Adrenal gland (tissue), 12 donors: ENCODE measurements around the gene KIF26A. TPM values are rescaled to one million over a fixed set of nuclear protein-coding genes. Genes with fewer than 3 reads are reported as not detected.

Experiments
- DNase-seq, 7 donors: peaks; one replicate each; pipeline ENCODE4 v3.0.0-alpha.2; 2019 to 2020
- H3K27ac ChIP-seq, 5 donors: fragments of 200-600 bp; sonication (generic) in 4 of 5; 1 replicate in 3 of 5; 2 replicates in 2 of 5; pipeline versions ENCODE4 v1.5.1 to v1.8.0; 2016 to 2020; ENCODE audit warnings: mild to moderate bottlenecking in 1 of 5
- H3K27me3 ChIP-seq: fragments of 200-600 bp; 2 replicates; pipeline ENCODE4 v1.8.0; 2021
- H3K36me3 ChIP-seq, 2 donors: fragments of 200-600 bp; replicated peaks in 1 of 2; 1 replicate in 1 of 2; 2 replicates in 1 of 2; pipeline versions ENCODE4 v1.5.1 to v1.8.0; 2018 to 2022
- H3K4me1 ChIP-seq, 2 donors: fragments of 200-600 bp; replicated peaks in 1 of 2; 1 replicate in 1 of 2; 2 replicates in 1 of 2; pipeline versions ENCODE4 v1.5.1 to v1.8.0; 2018 to 2021
- H3K4me3 ChIP-seq, 4 donors: fragments of 200-600 bp; sonication (generic) in 3 of 4; one replicate each; pipeline ENCODE4 v1.5.1; 2016 to 2018
- H3K9me3 ChIP-seq, 3 donors: fragments of 200-600 bp; sonication (generic) in 1 of 3; replicated peaks in 1 of 3; 1 replicate in 2 of 3; 2 replicates in 1 of 3; pipeline versions ENCODE4 v1.5.1 to v1.8.0; 2016 to 2021
- POLR2A ChIP-seq, 2 donors: fragments of 450-650 bp; IDR thresholded peaks; one replicate each; pipeline ENCODE4 v1.6.1; 2017; ENCODE audit warnings: antibody characterized with exemption in 2 of 2, mild to moderate bottlenecking in 2 of 2, moderate library complexity in 1 of 2
- WGBS, 4 donors: extraction: QIAGEN DNeasy Blood & Tissue Kit in 2 of 4; methylation state at CpG; one replicate each; pipeline versions ENCODE4 v1.1.5 to v1.1.7; 2013 to 2017; 5-methylcytosine and 5-hydroxymethylcytosine counted together
- intact Hi-C, 2 donors: fragments of 100-400 bp; cut with DNase I; formaldehyde crosslinking; loops; one replicate each; pipeline versions ENCODE4 v1.14.1 to v1.15.0; 2022 to 2023
- polyA plus RNA-seq, 3 donors: library from polyadenylated mRNA; stranded (reverse); fragments of 200-250 nt in 2 of 3; fragments of 350-450 nt in 1 of 3; fragmentation: Illumina TruSeq in 1 of 3; extraction: RNeasy Lipid Tissue Mini Kit (QIAGEN cat#74804) in 1 of 3; gene quantifications; one replicate each; pipeline ENCODE4 v1.2.3, GENCODE V29; 2013 to 2014
- total RNA-seq, 9 donors: library from RNA; depleted of rRNA in 4 of 9; stranded (reverse); fragments of >200 nt in 4 of 9; fragments of 120-200 nt in 1 of 9; fragmentation: NEBNext Ultra II Directional in 1 of 9; extraction: Animal tissue kit (Norgen Biotek cat#: 25700) in 1 of 9; gene quantifications; one replicate each; pipeline versions ENCODE4 v1.1.0 to v1.2.4, GENCODE V29; 2013 to 2023
- TF ChIP-seq, protein P1 (sequence below), 6 experiments: fragments of 450-650 bp in 4 of 6; fragments of 200-600 bp in 2 of 6; sonication (generic) in 1 of 6; IDR thresholded peaks; 1 replicate in 5 of 6; 2 replicates in 1 of 6; pipeline versions ENCODE4 v1.5.1 to v1.8.0; 2016 to 2021; ENCODE audit warnings: antibody characterized with exemption in 6 of 6, mild to moderate bottlenecking in 2 of 6, moderate library complexity in 1 of 6
- donor health status: healthy with polysubstance abuse.
- donor health status: Bipolar disorder and iron deficiency.
- donor health status: DM: yes; HTN: yes; CAD: no.
- donor health status: DM: no; HTN: no; CAD: no.
- donor health status: DM: no; HTN: no; CAD: no.
- donor health status: DM: yes; HTN: yes; CAD: no.

The KIF26A gene
- total and polyA plus RNA-seq, 12 donors = 0.49 to 23.9 (median 6.5) TPM

DNA sequence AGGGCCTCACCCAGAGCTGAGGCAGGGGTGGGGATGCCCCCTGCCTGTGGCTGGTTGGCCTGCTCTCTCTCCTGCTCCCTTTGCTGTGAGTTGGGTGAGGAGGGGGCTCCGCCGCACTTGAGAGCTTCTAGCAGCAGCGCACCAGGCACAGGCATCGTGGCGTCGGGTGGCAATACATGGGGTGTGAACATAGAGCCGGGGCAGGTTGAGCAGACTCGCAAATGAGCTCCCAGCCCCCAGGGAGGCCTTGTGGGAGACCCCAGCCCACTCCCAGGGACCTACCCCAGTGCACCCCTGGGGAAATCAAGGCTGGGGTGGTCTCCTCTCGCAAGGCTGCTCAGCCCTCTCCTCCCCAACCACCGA is 54.5 kb downstream of the KIF26A start:
- intact Hi-C loops = no loop called here
- WGBS, 4 donors = 84 to 98% (median 94%) methylated on average over 4 to 10 of the region's 10 CpGs

GRCh38 chr14:104194016-104194415 is 55.6 kb downstream of the KIF26A start:
- Histone ChIP-seq H3K27ac (no peak overlapping the region), H3K4me1 (no peaks in the 10 kb centered on the region), H3K27me3 (no peaks in the 10 kb centered on the region), H3K9me3 (no peaks in the 10 kb centered on the region), H3K36me3 (no peaks in the 10 kb centered on the region), H3K4me3 (no peak overlapping the region)
- TF ChIP-seq, protein P1, sequence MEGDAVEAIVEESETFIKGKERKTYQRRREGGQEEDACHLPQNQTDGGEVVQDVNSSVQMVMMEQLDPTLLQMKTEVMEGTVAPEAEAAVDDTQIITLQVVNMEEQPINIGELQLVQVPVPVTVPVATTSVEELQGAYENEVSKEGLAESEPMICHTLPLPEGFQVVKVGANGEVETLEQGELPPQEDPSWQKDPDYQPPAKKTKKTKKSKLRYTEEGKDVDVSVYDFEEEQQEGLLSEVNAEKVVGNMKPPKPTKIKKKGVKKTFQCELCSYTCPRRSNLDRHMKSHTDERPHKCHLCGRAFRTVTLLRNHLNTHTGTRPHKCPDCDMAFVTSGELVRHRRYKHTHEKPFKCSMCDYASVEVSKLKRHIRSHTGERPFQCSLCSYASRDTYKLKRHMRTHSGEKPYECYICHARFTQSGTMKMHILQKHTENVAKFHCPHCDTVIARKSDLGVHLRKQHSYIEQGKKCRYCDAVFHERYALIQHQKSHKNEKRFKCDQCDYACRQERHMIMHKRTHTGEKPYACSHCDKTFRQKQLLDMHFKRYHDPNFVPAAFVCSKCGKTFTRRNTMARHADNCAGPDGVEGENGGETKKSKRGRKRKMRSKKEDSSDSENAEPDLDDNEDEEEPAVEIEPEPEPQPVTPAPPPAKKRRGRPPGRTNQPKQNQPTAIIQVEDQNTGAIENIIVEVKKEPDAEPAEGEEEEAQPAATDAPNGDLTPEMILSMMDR (IDR thresholded peaks at IDR 0.05) = no peak
- TF ChIP-seq POLR2A (IDR thresholded peaks at IDR 0.05) = no peak
- WGBS, 4 donors = 82 to 87% (median 85%) methylated on average over 8 to 14 of the region's 14 CpGs
- intact Hi-C loops = no loop called here
- no peak for DNase-seq

More for the DNA sequence above, 54.5 kb downstream of the KIF26A start:
- Histone ChIP-seq H3K4me1 (no peaks in the 10 kb centered on the region), H3K4me3 (no peak overlapping the region), H3K27me3 (no peaks in the 10 kb centered on the region), H3K27ac (no peak overlapping the region), H3K36me3 (no peaks in the 10 kb centered on the region), H3K9me3 (no peaks in the 10 kb centered on the region)
- no peak for DNase-seq
- TF ChIP-seq, protein P1 (IDR thresholded peaks at IDR 0.05) = no peak
- TF ChIP-seq POLR2A (IDR thresholded peaks at IDR 0.05) = no peak

- TF ChIP-seq, protein P1 (IDR thresholded peaks at IDR 0.05) = no peak
- TF ChIP-seq POLR2A (IDR thresholded peaks at IDR 0.05) = no peak
- Histone ChIP-seq H3K27ac (no peak overlapping the region), H3K4me1 (no peaks in the 10 kb centered on the region), H3K9me3 (no peaks in the 10 kb centered on the region), H3K36me3 (no peaks in the 10 kb centered on the region), H3K4me3 (no peak overlapping the region), H3K27me3 (no peaks in the 10 kb centered on the region)
- no peak for DNase-seq
- intact Hi-C loops = no loop called here
- 90 to 95% (median 93%) methylated on average over 3 to 11 of the region's 11 CpGs for WGBS, 4 donors
Measured at GRCh38 chr14:104194716-104195115, 56.3 kb downstream of the KIF26A start.

- H3K27me3 ChIP-seq = no peaks in the 10 kb centered on the region
- intact Hi-C loops = no loop called here
- H3K9me3 ChIP-seq = no peaks in the 10 kb centered on the region
- no peak overlapping the region for H3K4me3 ChIP-seq
- 91 to 94% (median 92%) methylated on average over 15 to 16 of the region's 16 CpGs for WGBS, 4 donors
- H3K36me3 ChIP-seq = no peaks in the 10 kb centered on the region
- no peaks in the 10 kb centered on the region for H3K4me1 ChIP-seq
- no peak for DNase-seq
- no peak overlapping the region for H3K27ac ChIP-seq
- TF ChIP-seq, protein P1 (IDR thresholded peaks at IDR 0.05) = no peak
- TF ChIP-seq POLR2A (IDR thresholded peaks at IDR 0.05) = no peak
Measured at GRCh38 chr14:104195361-104195760, 57.0 kb downstream of the KIF26A start.
